Adrenal gland (tissue), 5 donors: Measurements from ENCODE around the gene ATP4A.
A peak's percentile ranks its signal among the peaks of the same experiment; 100 is the strongest.

Source experiments
- POLR2A ChIP-seq, 2 donors: fragments of 450-650 bp; IDR thresholded peaks; one replicate each; pipeline ENCODE4 v1.6.1; 2017; ENCODE audit warnings: antibody characterized with exemption in 2 of 2, mild to moderate bottlenecking in 2 of 2, moderate library complexity in 1 of 2
- TF ChIP-seq, protein P1 (sequence below), 6 experiments: fragments of 450-650 bp in 4 of 6; fragments of 200-600 bp in 2 of 6; sonication (generic) in 1 of 6; IDR thresholded peaks; 1 replicate in 5 of 6; 2 replicates in 1 of 6; pipeline versions ENCODE4 v1.5.1 to v1.8.0; 2016 to 2021; ENCODE audit warnings: antibody characterized with exemption in 6 of 6, mild to moderate bottlenecking in 2 of 6, moderate library complexity in 1 of 6
- donor health status: DM: no; HTN: no; CAD: no.

DNA sequence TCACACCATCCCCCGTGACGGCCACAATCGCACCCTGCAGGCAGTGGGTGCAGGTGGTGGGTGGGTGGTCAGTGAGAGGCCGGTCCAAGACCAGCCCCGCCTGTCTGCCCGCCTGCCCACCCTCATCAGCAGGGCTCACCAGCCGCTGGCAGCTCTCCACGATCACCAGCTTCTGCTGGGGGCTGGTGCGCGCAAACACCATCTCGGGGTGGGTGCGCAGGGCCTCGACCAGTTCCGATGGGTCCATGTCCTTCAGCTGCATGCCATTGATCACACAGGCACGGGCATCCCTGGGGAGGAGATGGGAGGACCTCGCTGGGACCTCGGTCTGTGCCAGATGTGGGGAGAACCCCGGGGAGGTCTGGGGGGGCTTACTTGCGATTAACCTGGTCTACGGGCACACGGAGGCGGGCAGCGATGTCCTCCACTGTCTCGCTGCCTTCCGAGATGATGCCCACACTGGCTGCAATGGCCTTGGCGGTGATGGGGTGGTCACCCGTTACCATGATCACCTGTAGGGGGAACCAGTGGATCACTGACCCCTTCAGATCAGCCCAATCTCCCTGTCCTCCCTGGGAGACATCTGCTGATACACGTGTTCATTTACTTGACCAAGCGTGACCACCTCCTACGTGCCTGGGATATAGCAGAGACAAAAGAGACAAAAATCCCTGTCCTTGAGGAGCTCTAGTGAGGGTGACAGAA, 8.0 kb downstream of the ATP4A start:
- TF ChIP-seq, protein P1, sequence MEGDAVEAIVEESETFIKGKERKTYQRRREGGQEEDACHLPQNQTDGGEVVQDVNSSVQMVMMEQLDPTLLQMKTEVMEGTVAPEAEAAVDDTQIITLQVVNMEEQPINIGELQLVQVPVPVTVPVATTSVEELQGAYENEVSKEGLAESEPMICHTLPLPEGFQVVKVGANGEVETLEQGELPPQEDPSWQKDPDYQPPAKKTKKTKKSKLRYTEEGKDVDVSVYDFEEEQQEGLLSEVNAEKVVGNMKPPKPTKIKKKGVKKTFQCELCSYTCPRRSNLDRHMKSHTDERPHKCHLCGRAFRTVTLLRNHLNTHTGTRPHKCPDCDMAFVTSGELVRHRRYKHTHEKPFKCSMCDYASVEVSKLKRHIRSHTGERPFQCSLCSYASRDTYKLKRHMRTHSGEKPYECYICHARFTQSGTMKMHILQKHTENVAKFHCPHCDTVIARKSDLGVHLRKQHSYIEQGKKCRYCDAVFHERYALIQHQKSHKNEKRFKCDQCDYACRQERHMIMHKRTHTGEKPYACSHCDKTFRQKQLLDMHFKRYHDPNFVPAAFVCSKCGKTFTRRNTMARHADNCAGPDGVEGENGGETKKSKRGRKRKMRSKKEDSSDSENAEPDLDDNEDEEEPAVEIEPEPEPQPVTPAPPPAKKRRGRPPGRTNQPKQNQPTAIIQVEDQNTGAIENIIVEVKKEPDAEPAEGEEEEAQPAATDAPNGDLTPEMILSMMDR (IDR thresholded peaks at IDR 0.05), result peak in 4 of 6 experiments; percentile 12 to 18 (median 12)
- TF ChIP-seq POLR2A (IDR thresholded peaks at IDR 0.05), result no peak
